ENCODE results near the gene SYTL2. TPM values are rescaled to one million over a fixed set of nuclear protein-coding genes. Genes with fewer than 3 reads are reported as not detected.

Gene SYTL2
- total RNA-seq, 1 experiment from 2014 or later: 0.77 TPM

DNA sequence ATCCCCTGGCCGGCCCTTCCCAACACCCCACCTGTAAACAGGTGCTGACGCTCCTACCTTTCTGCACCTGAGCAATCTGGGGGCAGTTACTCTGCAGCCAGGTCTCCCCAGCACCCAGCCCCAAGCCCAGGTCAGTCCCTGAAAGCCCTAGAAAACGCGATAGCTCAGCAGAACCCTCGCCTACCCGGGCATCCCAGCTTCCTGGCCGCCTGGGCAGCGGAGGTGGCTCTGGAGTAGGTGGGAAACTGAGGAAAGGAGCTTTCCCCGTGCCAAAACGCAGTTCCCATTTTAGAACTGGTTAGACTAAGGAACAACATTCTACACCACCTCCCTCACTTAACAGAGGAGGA lies 445 bp downstream of the SYTL2 start:
- TF ChIP-seq EZH2 (IDR thresholded peaks at IDR 0.05; ENCODE audit: borderline replicate concordance, low read depth, low read length, poor library complexity, severe bottlenecking): no peak
- TF ChIP-seq, protein P1, sequence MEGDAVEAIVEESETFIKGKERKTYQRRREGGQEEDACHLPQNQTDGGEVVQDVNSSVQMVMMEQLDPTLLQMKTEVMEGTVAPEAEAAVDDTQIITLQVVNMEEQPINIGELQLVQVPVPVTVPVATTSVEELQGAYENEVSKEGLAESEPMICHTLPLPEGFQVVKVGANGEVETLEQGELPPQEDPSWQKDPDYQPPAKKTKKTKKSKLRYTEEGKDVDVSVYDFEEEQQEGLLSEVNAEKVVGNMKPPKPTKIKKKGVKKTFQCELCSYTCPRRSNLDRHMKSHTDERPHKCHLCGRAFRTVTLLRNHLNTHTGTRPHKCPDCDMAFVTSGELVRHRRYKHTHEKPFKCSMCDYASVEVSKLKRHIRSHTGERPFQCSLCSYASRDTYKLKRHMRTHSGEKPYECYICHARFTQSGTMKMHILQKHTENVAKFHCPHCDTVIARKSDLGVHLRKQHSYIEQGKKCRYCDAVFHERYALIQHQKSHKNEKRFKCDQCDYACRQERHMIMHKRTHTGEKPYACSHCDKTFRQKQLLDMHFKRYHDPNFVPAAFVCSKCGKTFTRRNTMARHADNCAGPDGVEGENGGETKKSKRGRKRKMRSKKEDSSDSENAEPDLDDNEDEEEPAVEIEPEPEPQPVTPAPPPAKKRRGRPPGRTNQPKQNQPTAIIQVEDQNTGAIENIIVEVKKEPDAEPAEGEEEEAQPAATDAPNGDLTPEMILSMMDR (conservative IDR thresholded peaks at IDR 0.05; ENCODE audit: low read depth, low read length): no peak
- Histone ChIP-seq H3K9me3 (ENCODE audit: low read depth, low read length, poor library complexity, severe bottlenecking) (no peaks in the 10 kb centered on the region), H3K27me3 (replicated peaks; ENCODE audit: insufficient read depth, low read depth, low read length, poor library complexity) (peaks cover 20% of the 10 kb centered on the region), H3K4me1 (ENCODE audit: insufficient read depth, low read length, poor library complexity, severe bottlenecking) (no peaks in the 10 kb centered on the region), H3K4me3 (ENCODE audit: low read depth, low read length, poor library complexity, severe bottlenecking) (peak overlapping the region; percentile 42), H3K27ac (ENCODE audit: low read depth, low read length, poor library complexity, severe bottlenecking) (no peak overlapping the region), H3K36me3 (ENCODE audit: insufficient read depth, low read length, poor library complexity, severe bottlenecking) (no peaks in the 10 kb centered on the region)
- POLR2A ChIA-PET (ENCODE audit: low non-redundant PET): no interaction called here
- DNase-seq (ENCODE audit: low spot score): no peak
- intact Hi-C loops (cut with micrococcal nuclease; ENCODE audit: unreplicated experiment): no loop called here
- BruUV-seq (replicated peaks): no TSS peak
- CTCF ChIA-PET: no interaction called here

GRCh38 chr11:85809863-85810262 lies 1.1 kb downstream of the SYTL2 start:
- BruUV-seq (replicated peaks): no TSS peak
- H3K27ac ChIP-seq (ENCODE audit: low read depth, low read length, poor library complexity, severe bottlenecking): no peak overlapping the region
- ChIA-PET POLR2A (ENCODE audit: low non-redundant PET) (no interaction called here), CTCF (no interaction called here)
- DNase-seq (ENCODE audit: low spot score): peak; percentile 22
- no peaks in the 10 kb centered on the region for H3K4me1 ChIP-seq (ENCODE audit: insufficient read depth, low read length, poor library complexity, severe bottlenecking)
- no peak for TF ChIP-seq EZH2 (IDR thresholded peaks at IDR 0.05; ENCODE audit: borderline replicate concordance, low read depth, low read length, poor library complexity, severe bottlenecking)
- TF ChIP-seq, protein P1 (conservative IDR thresholded peaks at IDR 0.05; ENCODE audit: low read depth, low read length): peak; percentile 38
- no peaks in the 10 kb centered on the region for H3K9me3 ChIP-seq (ENCODE audit: low read depth, low read length, poor library complexity, severe bottlenecking)
- no peak overlapping the region for H3K4me3 ChIP-seq (ENCODE audit: low read depth, low read length, poor library complexity, severe bottlenecking)
- intact Hi-C loops (cut with micrococcal nuclease; ENCODE audit: unreplicated experiment): no loop called here
- peaks cover 20% of the 10 kb centered on the region for H3K27me3 ChIP-seq (replicated peaks; ENCODE audit: insufficient read depth, low read depth, low read length, poor library complexity)
- H3K36me3 ChIP-seq (ENCODE audit: insufficient read depth, low read length, poor library complexity, severe bottlenecking): no peaks in the 10 kb centered on the region

GRCh38 chr11:85809191-85809590 lies 1.8 kb downstream of the SYTL2 start:
- ChIA-PET POLR2A (ENCODE audit: low non-redundant PET) (interaction anchor here (0.6 kb wide), 1 partner anchor 181 kb away, joined by 3 read pairs; the partner anchor contains the start of gene TMEM126B), CTCF (no interaction called here)
- H3K36me3 ChIP-seq (ENCODE audit: insufficient read depth, low read length, poor library complexity, severe bottlenecking): no peaks in the 10 kb centered on the region
- no peaks in the 10 kb centered on the region for H3K4me1 ChIP-seq (ENCODE audit: insufficient read depth, low read length, poor library complexity, severe bottlenecking)
- no peak overlapping the region for H3K27ac ChIP-seq (ENCODE audit: low read depth, low read length, poor library complexity, severe bottlenecking)
- H3K4me3 ChIP-seq (ENCODE audit: low read depth, low read length, poor library complexity, severe bottlenecking): no peak overlapping the region
- intact Hi-C loops (cut with micrococcal nuclease; ENCODE audit: unreplicated experiment): no loop called here
- H3K9me3 ChIP-seq (ENCODE audit: low read depth, low read length, poor library complexity, severe bottlenecking): no peaks in the 10 kb centered on the region
- no peak for DNase-seq (ENCODE audit: low spot score)
- peaks cover 20% of the 10 kb centered on the region for H3K27me3 ChIP-seq (replicated peaks; ENCODE audit: insufficient read depth, low read depth, low read length, poor library complexity)
- no peak for TF ChIP-seq EZH2 (IDR thresholded peaks at IDR 0.05; ENCODE audit: borderline replicate concordance, low read depth, low read length, poor library complexity, severe bottlenecking)
- BruUV-seq (replicated peaks): no TSS peak

- no TSS peak for BruUV-seq (replicated peaks)
- DNase-seq (ENCODE audit: low spot score): no peak
- POLR2A ChIA-PET (ENCODE audit: low non-redundant PET): no interaction called here
- Histone ChIP-seq H3K4me3 (ENCODE audit: low read depth, low read length, poor library complexity, severe bottlenecking) (no peak overlapping the region), H3K9me3 (ENCODE audit: low read depth, low read length, poor library complexity, severe bottlenecking) (no peaks in the 10 kb centered on the region), H3K36me3 (ENCODE audit: insufficient read depth, low read length, poor library complexity, severe bottlenecking) (no peaks in the 10 kb centered on the region), H3K4me1 (ENCODE audit: insufficient read depth, low read length, poor library complexity, severe bottlenecking) (no peaks in the 10 kb centered on the region), H3K27me3 (replicated peaks; ENCODE audit: insufficient read depth, low read depth, low read length, poor library complexity) (peaks cover 23% of the 10 kb centered on the region), H3K27ac (ENCODE audit: low read depth, low read length, poor library complexity, severe bottlenecking) (no peak overlapping the region)
- CTCF ChIA-PET: no interaction called here
- intact Hi-C loops (cut with micrococcal nuclease; ENCODE audit: unreplicated experiment): no loop called here
- TF ChIP-seq, protein P1 (conservative IDR thresholded peaks at IDR 0.05; ENCODE audit: low read depth, low read length): no peak
- no peak for TF ChIP-seq EZH2 (IDR thresholded peaks at IDR 0.05; ENCODE audit: borderline replicate concordance, low read depth, low read length, poor library complexity, severe bottlenecking)
Measured at GRCh38 chr11:85806876-85807275, 4.1 kb downstream of the SYTL2 start.
